GM23338 (cell line): ENCODE results near the gene NFE2L1. TPM values are rescaled to one million over a fixed set of nuclear protein-coding genes. Genes with fewer than 3 reads are reported as not detected.

Experiments
- ATAC-seq: fragments of 200-7000 bp; cut with Tn5 transposase; 3 replicates; pipeline ENCODE4 v1.9.1; 2020
- DNase-seq: peaks from one replicate; pipeline ENCODE4 v3.0.0-alpha.2; 2015; ENCODE audit warnings: low spot score
- H2AFZ ChIP-seq: fragments of 200-600 bp; sonication (generic); 2 replicates; pipeline ENCODE4 v1.8.0; 2016; ENCODE audit warnings: antibody characterized with exemption, mild to moderate bottlenecking, moderate library complexity
- H3F3A ChIP-seq: fragments of 200-600 bp; sonication (generic); replicated peaks from 2 replicates; pipeline ENCODE4 v1.8.0; 2017; ENCODE audit warnings: antibody characterized with exemption, mixed run types, low read depth
- H3K27ac ChIP-seq: fragments of 200-600 bp; sonication (generic); 2 replicates; pipeline ENCODE4 v1.6.1; 2016; ENCODE audit warnings: low read depth
- H3K27me3 ChIP-seq: fragments of 200-600 bp; sonication (generic); 2 replicates; pipeline ENCODE4 v1.8.0; 2016; ENCODE audit warnings: mild to moderate bottlenecking, mixed run types, moderate library complexity; ENCODE audit not compliant: insufficient read depth
- H3K36me3 ChIP-seq: fragments of 200-600 bp; sonication (generic); 2 replicates; pipeline ENCODE4 v1.8.0; 2016; ENCODE audit warnings: mild to moderate bottlenecking; ENCODE audit not compliant: insufficient read depth
- H3K4me1 ChIP-seq: fragments of 200-600 bp; sonication (generic); 2 replicates; pipeline ENCODE4 v1.8.0; 2016; ENCODE audit warnings: mild to moderate bottlenecking, moderate library complexity; ENCODE audit not compliant: insufficient read depth
- H3K4me2 ChIP-seq: fragments of 200-600 bp; sonication (generic); 2 replicates; pipeline ENCODE4 v1.7.1; 2017; ENCODE audit warnings: mixed run types
- H3K4me3 ChIP-seq: fragments of 200-600 bp; sonication (generic); 2 replicates; pipeline ENCODE4 v1.6.1; 2016; ENCODE audit warnings: mixed run types
- H3K79me2 ChIP-seq: fragments of 200-600 bp; sonication (generic); replicated peaks from 2 replicates; pipeline ENCODE4 v1.8.0; 2017; ENCODE audit warnings: mild to moderate bottlenecking; ENCODE audit not compliant: insufficient read depth
- H3K9me2 ChIP-seq: fragments of 200-600 bp; sonication (generic); 2 replicates; pipeline ENCODE4 v1.8.0; 2017; ENCODE audit not compliant: insufficient read depth
- H4K20me1 ChIP-seq: fragments of 200-600 bp; sonication (generic); replicated peaks from 2 replicates; pipeline ENCODE4 v1.8.0; 2017; ENCODE audit warnings: mild to moderate bottlenecking; ENCODE audit not compliant: insufficient read depth
- H3K27ac Mint-ChIP-seq: 2 replicates; pipeline ENCODE4 v1.8.0; 2020; ENCODE audit warnings: inconsistent platforms, mild to moderate bottlenecking, moderate library complexity, mixed read lengths
- H3K27me3 Mint-ChIP-seq: 3 replicates; pipeline ENCODE4 v1.8.0; 2022; ENCODE audit warnings: low read depth, mild to moderate bottlenecking, moderate library complexity, mixed read lengths, inconsistent platforms; ENCODE audit not compliant: insufficient read depth, poor library complexity
- H3K36me3 Mint-ChIP-seq: 3 replicates; pipeline ENCODE4 v1.8.0; 2021; ENCODE audit warnings: low read depth, mild to moderate bottlenecking, inconsistent platforms, moderate library complexity, mixed read lengths
- H3K4me1 Mint-ChIP-seq: 3 replicates; pipeline ENCODE4 v1.8.0; 2020; ENCODE audit warnings: mild to moderate bottlenecking, inconsistent platforms, mixed read lengths
- H3K4me3 Mint-ChIP-seq: 3 replicates; pipeline ENCODE4 v1.8.0; 2021; ENCODE audit warnings: moderate library complexity, mild to moderate bottlenecking, inconsistent platforms, mixed read lengths
- H3K9me3 Mint-ChIP-seq: 3 replicates; pipeline ENCODE4 v1.8.0; 2020; ENCODE audit warnings: moderate library complexity, mild to moderate bottlenecking, inconsistent platforms, mixed read lengths
- CREB1 ChIP-seq: fragments of 250-450 bp; sonication (Bioruptor Pico); IDR thresholded peaks from 2 replicates; pipeline ENCODE4 v1.5.0; 2020; ENCODE audit warnings: low read depth, mild to moderate bottlenecking, moderate library complexity
- EZH2 ChIP-seq: fragments of 200-600 bp; sonication (generic); IDR thresholded peaks from one replicate; pipeline ENCODE4 v1.8.0; 2017; ENCODE audit warnings: antibody characterized with exemption, mild to moderate bottlenecking, low read depth; ENCODE audit not compliant: unreplicated experiment
- EZH2phosphoT487 ChIP-seq: fragments of 200-600 bp; sonication (generic); IDR thresholded peaks from one replicate; pipeline ENCODE4 v1.8.1; 2018; ENCODE audit warnings: antibody characterized with exemption; ENCODE audit not compliant: unreplicated experiment
- JUNB ChIP-seq: IDR thresholded peaks from one replicate; pipeline ENCODE4 v1.6.1; 2016; ENCODE audit warnings: antibody characterized with exemption; ENCODE audit not compliant: unreplicated experiment
- NANOG ChIP-seq: IDR thresholded peaks from 2 replicates; pipeline ENCODE4 v1.6.1; 2016; ENCODE audit warnings: antibody characterized with exemption, borderline replicate concordance
- POLR2AphosphoS5 ChIP-seq: IDR thresholded peaks from 2 replicates; pipeline ENCODE4 v1.6.1; 2016; ENCODE audit warnings: antibody characterized with exemption, low read depth
- STAT1 ChIP-seq: IDR thresholded peaks from one replicate; pipeline ENCODE4 v1.6.1; 2016; ENCODE audit warnings: antibody characterized with exemption; ENCODE audit not compliant: unreplicated experiment
- ZNF114 ChIP-seq: fragments of 250-450 bp; sonication (Bioruptor Pico); IDR thresholded peaks from 2 replicates; pipeline ENCODE4 v1.5.0; 2020; ENCODE audit warnings: mild to moderate bottlenecking, moderate library complexity
- ZNF331 ChIP-seq: fragments of 250-450 bp; sonication (Bioruptor Pico); IDR thresholded peaks from 2 replicates; pipeline ENCODE4 v1.5.0; 2020; ENCODE audit warnings: low read depth, mild to moderate bottlenecking, moderate library complexity
- polyA plus RNA-seq: library from polyadenylated mRNA; unstranded; fragments of >200 nt; fragmentation: Nextera tagmentation; extraction: Ambion mirVana; gene quantifications from 2 replicates; pipeline ENCODE4 v1.2.1, GENCODE V29; 2016
- total RNA-seq: library from RNA; depleted of rRNA; stranded (reverse); fragments of >200 nt; shearing (Covaris generic); gene quantifications from 2 replicates; pipeline ENCODE4 v1.2.3, GENCODE V29; 2014
- TF ChIP-seq, protein P1 (sequence below), 2 experiments: fragments of 200-600 bp in 1 of 2; sonication (generic) in 1 of 2; conservative IDR thresholded peaks; 2 replicates each; pipeline versions ENCODE4 v1.5.1 to v1.6.1; 2016 to 2017; ENCODE audit warnings: antibody characterized with exemption in 2 of 2, low read depth in 2 of 2, mild to moderate bottlenecking in 2 of 2, moderate library complexity in 1 of 2
- TF ChIP-seq, protein P2 (sequence below): fragments of 250-450 bp; sonication (Bioruptor Pico); IDR thresholded peaks from 2 replicates; pipeline ENCODE4 v1.5.0; 2020; ENCODE audit warnings: mild to moderate bottlenecking, moderate library complexity
- TF ChIP-seq, protein P3 (sequence below): IDR thresholded peaks from 2 replicates; pipeline ENCODE4 v1.6.1; 2016; ENCODE audit warnings: antibody characterized with exemption
- TF ChIP-seq, protein P4 (sequence below): IDR thresholded peaks from one replicate; pipeline ENCODE4 v1.6.1; 2018; ENCODE audit warnings: antibody characterized with exemption; ENCODE audit not compliant: unreplicated experiment

The NFE2L1 gene
- total and polyA plus RNA-seq, 2 experiments from 2014 or later: 39.9 to 138 TPM

DNA sequence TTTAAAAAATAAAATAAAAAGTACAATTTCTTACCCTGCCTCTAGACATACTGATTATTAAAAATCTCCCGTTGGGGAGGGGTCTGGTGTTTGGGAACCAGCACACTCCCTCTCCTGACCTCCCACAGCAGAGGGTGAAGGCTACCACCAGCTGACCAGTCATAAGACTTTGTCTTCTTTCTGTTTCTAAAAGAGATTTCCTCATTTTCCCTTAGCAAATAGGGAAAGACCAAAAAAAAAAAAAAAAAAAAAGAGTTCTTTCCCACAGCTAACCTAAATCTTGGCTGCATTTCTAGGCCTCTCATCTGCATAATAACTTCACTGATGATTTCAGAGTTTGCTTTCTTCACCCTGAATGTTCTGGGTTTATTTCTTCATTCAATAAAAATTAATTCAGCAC is 47.0 kb upstream of the NFE2L1 start:
- Histone ChIP-seq H3K27ac (no peak overlapping the region), H3K4me1 (peaks cover 44% of the 10 kb centered on the region), H3K9me2 (no peaks in the 10 kb centered on the region), H3K79me2 (no peaks in the 10 kb centered on the region), H2AFZ (no peak overlapping the region), H4K20me1 (no peaks in the 10 kb centered on the region), H3K4me3 (no peak overlapping the region), H3F3A (peaks cover 14% of the 10 kb centered on the region), H3K4me2 (no peak overlapping the region), H3K27me3 (no peaks in the 10 kb centered on the region), H3K36me3 (no peaks in the 10 kb centered on the region)
- ATAC-seq (no peak), DNase-seq (no peak)
- H3K4me3 Mint-ChIP-seq: no peak overlapping the region
- peaks cover 56% of the 10 kb centered on the region for H3K4me1 Mint-ChIP-seq
- TF ChIP-seq POLR2AphosphoS5 (no peak), ZNF331 (CRISPR knock-in tag) (no peak), CREB1 (CRISPR knock-in tag) (no peak), EZH2phosphoT487 (no peak), JUNB (no peak), EZH2 (no peak), ZNF114 (no peak), STAT1 (no peak), NANOG (no peak)
- TF ChIP-seq, protein P1, sequence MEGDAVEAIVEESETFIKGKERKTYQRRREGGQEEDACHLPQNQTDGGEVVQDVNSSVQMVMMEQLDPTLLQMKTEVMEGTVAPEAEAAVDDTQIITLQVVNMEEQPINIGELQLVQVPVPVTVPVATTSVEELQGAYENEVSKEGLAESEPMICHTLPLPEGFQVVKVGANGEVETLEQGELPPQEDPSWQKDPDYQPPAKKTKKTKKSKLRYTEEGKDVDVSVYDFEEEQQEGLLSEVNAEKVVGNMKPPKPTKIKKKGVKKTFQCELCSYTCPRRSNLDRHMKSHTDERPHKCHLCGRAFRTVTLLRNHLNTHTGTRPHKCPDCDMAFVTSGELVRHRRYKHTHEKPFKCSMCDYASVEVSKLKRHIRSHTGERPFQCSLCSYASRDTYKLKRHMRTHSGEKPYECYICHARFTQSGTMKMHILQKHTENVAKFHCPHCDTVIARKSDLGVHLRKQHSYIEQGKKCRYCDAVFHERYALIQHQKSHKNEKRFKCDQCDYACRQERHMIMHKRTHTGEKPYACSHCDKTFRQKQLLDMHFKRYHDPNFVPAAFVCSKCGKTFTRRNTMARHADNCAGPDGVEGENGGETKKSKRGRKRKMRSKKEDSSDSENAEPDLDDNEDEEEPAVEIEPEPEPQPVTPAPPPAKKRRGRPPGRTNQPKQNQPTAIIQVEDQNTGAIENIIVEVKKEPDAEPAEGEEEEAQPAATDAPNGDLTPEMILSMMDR (conservative IDR thresholded peaks at IDR 0.05; ENCODE audit: low read depth in 2 of 2): no peak
- TF ChIP-seq, protein P2, sequence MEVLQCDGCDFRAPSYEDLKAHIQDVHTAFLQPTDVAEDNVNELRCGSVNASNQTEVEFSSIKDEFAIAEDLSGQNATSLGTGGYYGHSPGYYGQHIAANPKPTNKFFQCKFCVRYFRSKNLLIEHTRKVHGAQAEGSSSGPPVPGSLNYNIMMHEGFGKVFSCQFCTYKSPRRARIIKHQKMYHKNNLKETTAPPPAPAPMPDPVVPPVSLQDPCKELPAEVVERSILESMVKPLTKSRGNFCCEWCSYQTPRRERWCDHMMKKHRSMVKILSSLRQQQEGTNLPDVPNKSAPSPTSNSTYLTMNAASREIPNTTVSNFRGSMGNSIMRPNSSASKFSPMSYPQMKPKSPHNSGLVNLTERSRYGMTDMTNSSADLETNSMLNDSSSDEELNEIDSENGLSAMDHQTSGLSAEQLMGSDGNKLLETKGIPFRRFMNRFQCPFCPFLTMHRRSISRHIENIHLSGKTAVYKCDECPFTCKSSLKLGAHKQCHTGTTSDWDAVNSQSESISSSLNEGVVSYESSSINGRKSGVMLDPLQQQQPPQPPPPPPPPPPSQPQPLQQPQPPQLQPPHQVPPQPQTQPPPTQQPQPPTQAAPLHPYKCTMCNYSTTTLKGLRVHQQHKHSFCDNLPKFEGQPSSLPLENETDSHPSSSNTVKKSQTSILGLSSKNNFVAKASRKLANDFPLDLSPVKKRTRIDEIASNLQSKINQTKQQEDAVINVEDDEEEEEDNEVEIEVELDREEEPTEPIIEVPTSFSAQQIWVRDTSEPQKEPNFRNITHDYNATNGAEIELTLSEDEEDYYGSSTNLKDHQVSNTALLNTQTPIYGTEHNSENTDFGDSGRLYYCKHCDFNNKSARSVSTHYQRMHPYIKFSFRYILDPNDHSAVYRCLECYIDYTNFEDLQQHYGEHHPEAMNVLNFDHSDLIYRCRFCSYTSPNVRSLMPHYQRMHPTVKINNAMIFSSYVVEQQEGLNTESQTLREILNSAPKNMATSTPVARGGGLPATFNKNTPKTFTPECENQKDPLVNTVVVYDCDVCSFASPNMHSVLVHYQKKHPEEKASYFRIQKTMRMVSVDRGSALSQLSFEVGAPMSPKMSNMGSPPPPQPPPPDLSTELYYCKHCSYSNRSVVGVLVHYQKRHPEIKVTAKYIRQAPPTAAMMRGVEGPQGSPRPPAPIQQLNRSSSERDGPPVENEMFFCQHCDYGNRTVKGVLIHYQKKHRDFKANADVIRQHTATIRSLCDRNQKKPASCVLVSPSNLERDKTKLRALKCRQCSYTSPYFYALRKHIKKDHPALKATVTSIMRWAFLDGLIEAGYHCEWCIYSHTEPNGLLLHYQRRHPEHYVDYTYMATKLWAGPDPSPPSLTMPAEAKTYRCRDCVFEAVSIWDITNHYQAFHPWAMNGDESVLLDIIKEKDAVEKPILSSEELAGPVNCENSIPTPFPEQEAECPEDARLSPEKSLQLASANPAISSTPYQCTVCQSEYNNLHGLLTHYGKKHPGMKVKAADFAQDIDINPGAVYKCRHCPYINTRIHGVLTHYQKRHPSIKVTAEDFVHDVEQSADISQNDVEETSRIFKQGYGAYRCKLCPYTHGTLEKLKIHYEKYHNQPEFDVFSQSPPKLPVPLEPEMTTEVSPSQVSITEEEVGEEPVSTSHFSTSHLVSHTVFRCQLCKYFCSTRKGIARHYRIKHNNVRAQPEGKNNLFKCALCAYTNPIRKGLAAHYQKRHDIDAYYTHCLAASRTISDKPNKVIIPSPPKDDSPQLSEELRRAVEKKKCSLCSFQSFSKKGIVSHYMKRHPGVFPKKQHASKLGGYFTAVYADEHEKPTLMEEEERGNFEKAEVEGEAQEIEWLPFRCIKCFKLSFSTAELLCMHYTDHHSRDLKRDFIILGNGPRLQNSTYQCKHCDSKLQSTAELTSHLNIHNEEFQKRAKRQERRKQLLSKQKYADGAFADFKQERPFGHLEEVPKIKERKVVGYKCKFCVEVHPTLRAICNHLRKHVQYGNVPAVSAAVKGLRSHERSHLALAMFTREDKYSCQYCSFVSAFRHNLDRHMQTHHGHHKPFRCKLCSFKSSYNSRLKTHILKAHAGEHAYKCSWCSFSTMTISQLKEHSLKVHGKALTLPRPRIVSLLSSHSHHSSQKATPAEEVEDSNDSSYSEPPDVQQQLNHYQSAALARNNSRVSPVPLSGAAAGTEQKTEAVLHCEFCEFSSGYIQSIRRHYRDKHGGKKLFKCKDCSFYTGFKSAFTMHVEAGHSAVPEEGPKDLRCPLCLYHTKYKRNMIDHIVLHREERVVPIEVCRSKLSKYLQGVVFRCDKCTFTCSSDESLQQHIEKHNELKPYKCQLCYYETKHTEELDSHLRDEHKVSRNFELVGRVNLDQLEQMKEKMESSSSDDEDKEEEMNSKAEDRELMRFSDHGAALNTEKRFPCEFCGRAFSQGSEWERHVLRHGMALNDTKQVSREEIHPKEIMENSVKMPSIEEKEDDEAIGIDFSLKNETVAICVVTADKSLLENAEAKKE: no peak
- TF ChIP-seq, protein P3, sequence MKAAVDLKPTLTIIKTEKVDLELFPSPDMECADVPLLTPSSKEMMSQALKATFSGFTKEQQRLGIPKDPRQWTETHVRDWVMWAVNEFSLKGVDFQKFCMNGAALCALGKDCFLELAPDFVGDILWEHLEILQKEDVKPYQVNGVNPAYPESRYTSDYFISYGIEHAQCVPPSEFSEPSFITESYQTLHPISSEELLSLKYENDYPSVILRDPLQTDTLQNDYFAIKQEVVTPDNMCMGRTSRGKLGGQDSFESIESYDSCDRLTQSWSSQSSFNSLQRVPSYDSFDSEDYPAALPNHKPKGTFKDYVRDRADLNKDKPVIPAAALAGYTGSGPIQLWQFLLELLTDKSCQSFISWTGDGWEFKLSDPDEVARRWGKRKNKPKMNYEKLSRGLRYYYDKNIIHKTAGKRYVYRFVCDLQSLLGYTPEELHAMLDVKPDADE: no peak
- TF ChIP-seq, protein P4, sequence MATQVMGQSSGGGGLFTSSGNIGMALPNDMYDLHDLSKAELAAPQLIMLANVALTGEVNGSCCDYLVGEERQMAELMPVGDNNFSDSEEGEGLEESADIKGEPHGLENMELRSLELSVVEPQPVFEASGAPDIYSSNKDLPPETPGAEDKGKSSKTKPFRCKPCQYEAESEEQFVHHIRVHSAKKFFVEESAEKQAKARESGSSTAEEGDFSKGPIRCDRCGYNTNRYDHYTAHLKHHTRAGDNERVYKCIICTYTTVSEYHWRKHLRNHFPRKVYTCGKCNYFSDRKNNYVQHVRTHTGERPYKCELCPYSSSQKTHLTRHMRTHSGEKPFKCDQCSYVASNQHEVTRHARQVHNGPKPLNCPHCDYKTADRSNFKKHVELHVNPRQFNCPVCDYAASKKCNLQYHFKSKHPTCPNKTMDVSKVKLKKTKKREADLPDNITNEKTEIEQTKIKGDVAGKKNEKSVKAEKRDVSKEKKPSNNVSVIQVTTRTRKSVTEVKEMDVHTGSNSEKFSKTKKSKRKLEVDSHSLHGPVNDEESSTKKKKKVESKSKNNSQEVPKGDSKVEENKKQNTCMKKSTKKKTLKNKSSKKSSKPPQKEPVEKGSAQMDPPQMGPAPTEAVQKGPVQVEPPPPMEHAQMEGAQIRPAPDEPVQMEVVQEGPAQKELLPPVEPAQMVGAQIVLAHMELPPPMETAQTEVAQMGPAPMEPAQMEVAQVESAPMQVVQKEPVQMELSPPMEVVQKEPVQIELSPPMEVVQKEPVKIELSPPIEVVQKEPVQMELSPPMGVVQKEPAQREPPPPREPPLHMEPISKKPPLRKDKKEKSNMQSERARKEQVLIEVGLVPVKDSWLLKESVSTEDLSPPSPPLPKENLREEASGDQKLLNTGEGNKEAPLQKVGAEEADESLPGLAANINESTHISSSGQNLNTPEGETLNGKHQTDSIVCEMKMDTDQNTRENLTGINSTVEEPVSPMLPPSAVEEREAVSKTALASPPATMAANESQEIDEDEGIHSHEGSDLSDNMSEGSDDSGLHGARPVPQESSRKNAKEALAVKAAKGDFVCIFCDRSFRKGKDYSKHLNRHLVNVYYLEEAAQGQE: no peak
- no peaks in the 10 kb centered on the region; the same call in 2 of the 3 replicates for H3K9me3 Mint-ChIP-seq
- peaks cover 21% of the 10 kb centered on the region for H3K27me3 Mint-ChIP-seq
- H3K36me3 Mint-ChIP-seq: no peaks in the 10 kb centered on the region
- H3K27ac Mint-ChIP-seq: no peak overlapping the region
